Measurements from ENCODE around the gene DDC.

Gene DDC

GRCh38 chr7:50499092-50499491 is 66.1 kb downstream of the DDC start:
- DNase-seq (ENCODE audit: low spot score), result no peak
- no peak for TF ChIP-seq CTCF (IDR thresholded peaks at IDR 0.05; ENCODE audit: extremely low read depth, missing control alignments)

GRCh38 chr7:50497968-50498367 is 67.2 kb downstream of the DDC start:
- TF ChIP-seq CTCF (IDR thresholded peaks at IDR 0.05; ENCODE audit: extremely low read depth, missing control alignments), result no peak

GRCh38 chr7:50497068-50497642 is 68.0 kb downstream of the DDC start:
- TF ChIP-seq CTCF (IDR thresholded peaks at IDR 0.05; ENCODE audit: extremely low read depth, missing control alignments), result no peak
- no peak for DNase-seq (ENCODE audit: low spot score)

More at GRCh38 chr7:50497968-50498367, 67.2 kb downstream of the DDC start:
- no peak for DNase-seq (ENCODE audit: low spot score)

- DNase-seq (ENCODE audit: low spot score), result no peak
- TF ChIP-seq CTCF (IDR thresholded peaks at IDR 0.05; ENCODE audit: extremely low read depth, missing control alignments), result no peak
Observed at GRCh38 chr7:50496569-50496968, 68.6 kb downstream of the DDC start.

- DNase-seq (ENCODE audit: low spot score), result no peak
- no peak for TF ChIP-seq CTCF (IDR thresholded peaks at IDR 0.05; ENCODE audit: extremely low read depth, missing control alignments)
Observed at GRCh38 chr7:50495746-50496145, 69.5 kb downstream of the DDC start.

- no peak for DNase-seq (ENCODE audit: low spot score)
- TF ChIP-seq CTCF (IDR thresholded peaks at IDR 0.05; ENCODE audit: extremely low read depth, missing control alignments), result no peak
Observed at GRCh38 chr7:50492770-50493519, 72.3 kb downstream of the DDC start.

- no peak for DNase-seq (ENCODE audit: low spot score)
- no peak for TF ChIP-seq CTCF (IDR thresholded peaks at IDR 0.05; ENCODE audit: extremely low read depth, missing control alignments)
Observed at GRCh38 chr7:50491943-50492342, 73.3 kb downstream of the DDC start.
